ENCODE results near the gene CST9L.

Gene CST9L

DNA sequence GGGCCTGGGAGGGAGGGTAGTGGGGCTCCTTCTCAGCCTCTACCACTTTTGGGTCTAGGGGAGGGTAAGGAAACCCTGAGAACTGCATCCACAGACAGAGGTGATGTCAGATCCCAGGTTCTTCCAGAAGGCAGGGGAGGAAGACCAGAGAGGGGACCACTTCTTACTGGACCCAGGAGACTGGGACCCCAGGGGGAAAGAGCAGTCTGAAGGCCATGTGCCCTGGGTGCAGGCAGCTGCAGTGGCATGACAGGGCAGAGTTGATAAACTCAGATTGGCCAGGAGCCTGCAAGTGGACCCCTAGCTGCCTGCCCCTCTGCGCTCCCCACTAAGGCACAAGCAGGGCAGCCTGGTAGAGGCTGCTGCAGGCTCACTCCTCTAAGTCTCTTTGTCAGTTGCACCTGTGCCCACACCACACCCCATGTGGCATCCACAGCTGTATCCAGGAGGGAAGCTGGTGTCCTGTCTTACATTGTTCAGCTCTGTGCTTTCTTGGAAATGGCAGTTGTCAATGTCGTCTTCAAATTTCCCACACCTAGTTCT lies 2.7 kb downstream of the CST9L start:
- no peak overlapping the region for H3K4me3 ChIP-seq (ENCODE audit: low read depth, low read length)
- TF ChIP-seq, protein P1, sequence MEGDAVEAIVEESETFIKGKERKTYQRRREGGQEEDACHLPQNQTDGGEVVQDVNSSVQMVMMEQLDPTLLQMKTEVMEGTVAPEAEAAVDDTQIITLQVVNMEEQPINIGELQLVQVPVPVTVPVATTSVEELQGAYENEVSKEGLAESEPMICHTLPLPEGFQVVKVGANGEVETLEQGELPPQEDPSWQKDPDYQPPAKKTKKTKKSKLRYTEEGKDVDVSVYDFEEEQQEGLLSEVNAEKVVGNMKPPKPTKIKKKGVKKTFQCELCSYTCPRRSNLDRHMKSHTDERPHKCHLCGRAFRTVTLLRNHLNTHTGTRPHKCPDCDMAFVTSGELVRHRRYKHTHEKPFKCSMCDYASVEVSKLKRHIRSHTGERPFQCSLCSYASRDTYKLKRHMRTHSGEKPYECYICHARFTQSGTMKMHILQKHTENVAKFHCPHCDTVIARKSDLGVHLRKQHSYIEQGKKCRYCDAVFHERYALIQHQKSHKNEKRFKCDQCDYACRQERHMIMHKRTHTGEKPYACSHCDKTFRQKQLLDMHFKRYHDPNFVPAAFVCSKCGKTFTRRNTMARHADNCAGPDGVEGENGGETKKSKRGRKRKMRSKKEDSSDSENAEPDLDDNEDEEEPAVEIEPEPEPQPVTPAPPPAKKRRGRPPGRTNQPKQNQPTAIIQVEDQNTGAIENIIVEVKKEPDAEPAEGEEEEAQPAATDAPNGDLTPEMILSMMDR (IDR thresholded peaks at IDR 0.05; ENCODE audit: borderline replicate concordance, insufficient read depth, low read depth, low read length) = no peak

DNA sequence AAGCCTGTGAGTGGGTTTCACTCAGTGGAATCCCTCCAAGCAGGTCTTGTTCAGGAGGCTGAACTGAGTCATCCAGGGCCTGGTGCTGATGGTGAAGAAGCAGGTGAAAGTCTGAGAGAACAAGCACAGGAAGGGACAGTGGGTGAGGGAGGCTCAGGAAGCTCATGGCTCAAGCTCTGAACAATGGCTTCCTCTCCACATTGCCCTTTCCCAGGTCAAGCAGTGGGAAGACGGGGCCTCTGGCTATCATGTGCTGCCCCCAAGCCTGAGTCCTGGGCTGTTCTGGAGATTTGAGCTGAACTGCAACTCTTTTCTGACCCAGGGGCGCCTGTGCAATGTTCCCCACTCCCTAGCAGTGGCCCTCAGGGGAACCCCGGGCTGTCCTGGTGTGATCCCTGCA lies 3.4 kb downstream of the CST9L start:
- TF ChIP-seq, protein P1 (IDR thresholded peaks at IDR 0.05; ENCODE audit: borderline replicate concordance, insufficient read depth, low read depth, low read length) = no peak
- no peak overlapping the region for H3K4me3 ChIP-seq (ENCODE audit: low read depth, low read length)

DNA sequence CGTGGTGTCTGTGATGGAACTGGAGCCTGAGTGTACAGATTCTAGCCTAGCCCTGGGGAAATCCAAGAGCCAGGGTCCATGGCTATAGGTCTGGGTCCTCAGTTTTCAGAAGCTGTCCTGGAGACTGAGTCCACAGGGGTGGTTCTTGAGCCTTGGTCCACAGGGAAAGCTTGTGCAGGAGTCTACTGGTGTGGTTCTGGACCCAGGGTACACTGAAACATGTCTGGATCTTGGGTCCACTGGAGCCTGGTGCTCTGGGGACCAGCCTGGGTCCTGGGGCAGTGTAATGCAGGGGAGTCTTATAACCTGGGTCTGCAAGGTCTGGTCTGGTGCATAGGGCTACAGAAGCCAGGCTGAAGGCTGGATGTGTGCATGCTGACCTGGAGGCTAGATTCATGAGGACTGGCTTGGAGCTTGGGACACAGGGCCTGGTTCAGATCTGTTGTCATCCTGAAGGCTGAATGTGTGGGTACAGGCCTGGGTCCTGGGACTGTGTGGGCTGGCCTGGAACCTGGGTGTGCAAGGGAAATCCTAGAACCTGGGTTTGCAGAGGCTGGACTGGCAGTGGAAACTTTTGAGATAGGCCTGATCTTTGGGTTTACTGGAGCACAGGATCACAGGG lies 5.5 kb downstream of the CST9L start:
- TF ChIP-seq, protein P1 (IDR thresholded peaks at IDR 0.05; ENCODE audit: borderline replicate concordance, insufficient read depth, low read depth, low read length) = no peak
- H3K4me3 ChIP-seq (ENCODE audit: low read depth, low read length) = no peak overlapping the region

DNA sequence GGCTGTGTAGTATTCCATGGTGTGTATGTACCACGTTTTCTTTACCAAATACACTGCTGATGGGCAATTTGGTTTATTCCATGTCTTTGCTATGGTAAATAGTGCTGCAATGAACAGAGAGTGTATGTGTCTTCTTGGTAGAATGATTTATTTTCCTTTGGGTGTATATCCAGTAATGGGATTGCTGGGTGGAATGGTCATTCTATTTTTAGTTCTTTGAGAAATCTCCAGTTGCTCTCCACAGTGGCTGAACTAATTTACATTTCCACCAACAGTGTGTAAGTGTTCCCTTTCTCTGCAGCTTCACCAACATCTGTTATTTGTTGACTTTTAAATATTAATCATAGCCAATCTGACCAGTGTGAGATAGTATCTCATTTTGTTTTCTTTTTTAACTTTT lies 13.9 kb downstream of the CST9L start:
- no peak overlapping the region for H3K4me3 ChIP-seq (ENCODE audit: low read depth, low read length)
- TF ChIP-seq, protein P1 (IDR thresholded peaks at IDR 0.05; ENCODE audit: borderline replicate concordance, insufficient read depth, low read depth, low read length) = no peak

DNA sequence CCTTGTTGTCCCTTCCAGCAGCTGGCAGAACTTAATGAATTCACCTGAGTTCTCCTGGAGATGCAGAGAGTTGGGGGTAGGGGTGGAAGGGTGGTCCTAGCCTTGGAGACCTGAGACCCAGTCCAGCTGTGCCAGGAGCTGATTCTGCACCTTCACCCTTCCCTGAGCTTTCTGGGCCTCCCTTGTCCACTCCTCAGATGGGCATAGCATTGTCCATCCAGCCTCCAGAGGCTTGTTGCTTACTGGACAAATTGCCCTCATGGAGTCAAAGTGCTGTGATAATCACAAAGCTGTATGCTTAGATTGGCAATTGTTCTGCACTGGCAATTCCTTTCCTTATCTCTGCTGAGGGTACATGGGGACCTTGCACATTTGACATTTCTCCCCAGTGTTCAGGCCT lies 16.5 kb downstream of the CST9L start:
- no peak overlapping the region for H3K4me3 ChIP-seq (ENCODE audit: low read depth, low read length)
- TF ChIP-seq, protein P1 (IDR thresholded peaks at IDR 0.05; ENCODE audit: borderline replicate concordance, insufficient read depth, low read depth, low read length) = no peak

DNA sequence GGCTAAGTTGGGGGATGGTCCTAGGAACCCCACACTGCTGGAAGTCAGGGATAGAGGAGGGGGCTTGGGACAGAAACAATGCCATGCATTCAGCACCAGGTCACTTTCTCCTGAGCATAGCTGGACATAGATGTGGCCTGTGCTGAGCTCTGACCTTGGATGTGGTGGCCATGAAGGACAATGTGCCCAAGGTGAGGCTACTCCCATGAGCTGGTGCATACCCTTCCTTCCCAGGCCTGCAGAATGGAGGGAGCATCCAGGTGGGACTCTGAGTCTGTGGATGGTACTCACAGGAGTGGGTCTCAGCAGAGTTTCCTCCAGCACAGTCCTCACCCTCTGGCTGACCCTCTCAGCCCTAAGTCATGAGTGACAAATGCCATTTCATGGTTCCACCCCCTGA lies 16.9 kb downstream of the CST9L start:
- no peak overlapping the region for H3K4me3 ChIP-seq (ENCODE audit: low read depth, low read length)
- TF ChIP-seq, protein P1 (IDR thresholded peaks at IDR 0.05; ENCODE audit: borderline replicate concordance, insufficient read depth, low read depth, low read length) = no peak

DNA sequence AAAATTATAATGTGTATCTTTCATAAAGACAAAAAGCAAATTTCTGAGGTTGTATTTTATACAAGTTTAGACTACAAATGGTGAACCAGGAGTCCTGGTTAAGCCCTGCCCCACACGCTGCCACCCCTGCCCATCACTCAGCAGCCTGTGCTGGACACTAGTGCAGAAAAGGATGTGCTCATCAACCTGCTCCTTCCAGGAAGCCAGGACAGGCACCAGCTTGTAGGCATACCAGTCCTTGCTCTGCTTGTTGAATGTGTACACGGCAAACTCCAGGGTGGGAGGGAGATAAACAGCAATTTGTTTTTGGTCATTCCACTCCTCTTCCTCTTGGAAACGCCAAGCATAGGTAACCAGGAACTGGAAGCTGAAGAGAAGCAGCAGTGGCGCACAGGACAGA lies 18.1 kb downstream of the CST9L start:
- H3K4me3 ChIP-seq (ENCODE audit: low read depth, low read length) = no peak overlapping the region
- TF ChIP-seq, protein P1 (IDR thresholded peaks at IDR 0.05; ENCODE audit: borderline replicate concordance, insufficient read depth, low read depth, low read length) = no peak

Measured in GM12875 (cell line).